Stromal cell of bone marrow (primary cell): ENCODE measurements around the gene TMEM63C.

ENCODE experiments used
- DNase-seq: peaks from one replicate; pipeline ENCODE4 v3.0.0-alpha.2; 2012; ENCODE audit warnings: low read depth

The TMEM63C gene

DNA sequence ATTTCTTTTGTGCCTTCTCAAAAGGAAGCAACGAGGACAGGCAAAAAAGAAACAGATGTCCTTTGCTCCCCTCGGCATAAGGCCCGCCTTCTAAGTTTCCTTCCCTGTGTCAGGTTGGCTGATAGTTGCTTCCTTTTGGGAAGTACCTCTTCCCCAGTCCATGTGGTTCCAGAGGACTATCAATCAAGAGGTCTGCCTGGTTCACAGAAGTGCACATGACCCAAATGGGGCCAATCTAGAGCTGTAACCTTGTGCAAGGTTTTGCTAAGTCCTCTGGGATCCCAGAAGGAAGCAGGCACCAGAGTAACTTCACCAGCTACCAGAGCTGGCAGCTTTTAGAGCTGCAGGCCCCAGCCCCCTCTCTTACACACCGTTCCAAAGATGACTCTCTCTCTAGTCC, 42.6 kb downstream of the TMEM63C start:
- no peak for DNase-seq

DNA sequence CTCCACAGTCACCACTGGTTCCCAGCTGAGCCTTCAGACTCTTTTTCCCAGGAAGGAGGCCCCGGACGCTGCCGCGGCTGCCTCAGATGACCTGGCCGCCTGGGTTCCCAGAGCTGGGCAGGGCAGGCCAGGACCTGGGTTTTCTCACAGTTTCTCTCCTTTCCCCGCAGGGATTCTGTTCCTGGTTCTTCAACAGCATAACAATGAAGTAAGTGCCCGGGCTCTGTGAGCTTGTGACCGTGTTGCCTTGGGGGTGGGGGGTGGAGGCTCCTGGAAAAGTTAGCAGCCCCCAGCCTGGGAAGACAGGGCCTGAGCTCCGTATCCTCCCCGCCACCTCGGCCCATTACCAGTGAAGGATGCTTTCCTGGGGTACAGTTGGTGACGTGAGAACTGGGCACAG, 43.7 kb downstream of the TMEM63C start:
- DNase-seq: no peak

DNA sequence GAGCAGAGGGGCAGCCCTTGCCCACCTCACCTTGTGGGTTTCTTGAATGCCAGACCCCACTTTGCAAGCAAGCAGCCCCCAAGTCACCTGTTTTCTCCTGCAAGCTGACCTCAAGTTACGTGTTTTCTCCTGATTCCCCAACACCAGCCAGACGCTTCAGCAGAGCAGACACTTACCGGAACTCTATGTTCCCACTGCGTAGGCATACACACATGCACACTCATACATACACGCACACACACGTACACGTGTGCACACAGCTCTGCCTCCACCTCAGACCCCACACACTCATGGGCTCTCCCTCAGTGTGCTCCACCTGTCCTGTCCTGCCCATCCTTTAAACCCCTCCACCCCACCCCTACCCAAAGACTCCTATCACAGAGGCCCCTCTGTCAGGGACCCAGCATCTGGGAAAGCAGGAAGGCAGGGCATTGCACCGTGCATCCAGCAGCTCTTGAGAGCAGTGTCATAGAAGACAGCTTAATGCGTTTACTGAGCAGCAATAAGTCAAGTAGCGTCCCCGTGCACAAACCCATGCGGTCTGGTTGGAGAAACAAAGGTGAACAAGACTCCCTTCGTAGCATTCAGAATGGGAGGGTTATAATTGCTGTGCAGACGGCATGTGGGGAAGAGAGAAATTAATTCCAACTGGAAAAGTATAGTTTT, 44.4 kb downstream of the TMEM63C start:
- no peak for DNase-seq

DNA sequence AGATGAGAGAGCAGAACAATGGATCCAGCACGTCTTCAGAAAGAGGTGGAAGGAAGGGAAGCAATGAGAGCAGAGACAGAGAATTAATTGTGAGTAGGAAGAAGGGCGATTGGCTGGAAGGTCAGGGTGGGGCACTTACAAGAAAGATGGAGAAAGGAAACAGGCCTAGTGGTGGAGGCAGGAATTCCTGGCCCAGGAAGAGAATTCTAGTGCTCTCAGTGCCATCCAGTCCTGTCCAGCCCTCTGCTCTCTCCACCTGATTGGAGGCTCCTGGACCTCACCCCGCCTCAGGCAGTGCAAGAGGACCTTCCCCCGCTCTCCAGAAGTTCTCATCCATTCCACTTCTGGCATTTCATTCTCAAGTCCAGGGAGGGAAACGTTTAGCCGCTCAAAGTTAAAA, 46.5 kb downstream of the TMEM63C start:
- DNase-seq: no peak

DNA sequence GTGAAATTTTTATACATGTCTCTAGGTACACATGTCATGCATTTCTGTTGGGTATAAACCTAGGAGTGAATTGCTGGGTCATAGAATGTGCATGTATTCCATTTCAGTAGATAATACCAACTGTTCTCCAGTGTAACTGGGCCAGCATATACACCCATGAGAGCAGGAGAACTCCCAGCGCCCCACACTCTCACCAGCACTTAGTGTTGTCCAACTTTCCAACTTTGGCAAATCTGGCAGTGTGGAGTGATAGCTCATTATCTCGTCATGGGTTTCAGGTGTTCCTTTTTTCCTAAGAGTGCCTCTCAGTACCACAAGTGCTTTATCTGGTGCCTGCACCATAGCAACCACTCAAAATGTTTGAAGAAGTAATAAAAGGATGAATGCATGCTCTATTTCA, 49.3 kb downstream of the TMEM63C start:
- no peak for DNase-seq

DNA sequence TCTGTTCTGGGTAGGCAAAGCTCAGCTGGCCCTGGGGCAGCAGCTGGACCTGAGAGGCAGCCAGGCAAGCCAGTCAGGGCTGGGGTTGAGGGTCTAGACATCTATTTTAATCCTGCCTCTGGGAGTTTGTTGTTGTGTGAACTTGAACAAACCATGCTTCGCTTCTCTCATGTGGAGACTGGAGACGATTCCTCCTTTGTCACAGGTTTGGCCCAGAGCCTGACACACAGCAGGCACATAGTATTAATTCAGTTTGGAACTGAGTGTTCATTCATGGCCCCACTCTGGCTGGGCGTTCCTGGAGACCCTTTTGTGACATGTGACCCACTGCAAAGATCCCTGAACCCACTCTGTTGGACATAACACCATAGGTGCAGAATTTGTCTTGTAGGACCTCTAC, 50.1 kb downstream of the TMEM63C start:
- DNase-seq: no peak

DNA sequence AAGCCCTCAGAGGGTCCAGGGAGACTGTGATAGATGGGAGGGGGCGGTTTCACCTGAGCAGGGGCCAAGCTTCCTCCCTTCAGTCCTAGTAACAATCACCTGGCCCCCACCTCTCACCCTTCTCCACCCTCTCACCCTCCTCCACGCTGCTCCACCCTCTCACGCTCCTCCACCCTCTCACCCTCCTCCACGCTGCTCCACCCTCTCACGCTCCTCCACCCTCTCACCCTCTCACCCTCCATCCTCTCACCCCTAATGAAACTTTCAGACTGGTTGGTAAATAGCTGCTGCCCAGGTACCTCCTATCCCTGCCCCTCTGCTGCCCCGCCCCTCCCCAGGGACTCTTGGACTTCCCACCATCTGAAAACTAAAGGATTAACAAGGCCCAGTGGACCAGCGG, 55.2 kb downstream of the TMEM63C start:
- no peak for DNase-seq

DNA sequence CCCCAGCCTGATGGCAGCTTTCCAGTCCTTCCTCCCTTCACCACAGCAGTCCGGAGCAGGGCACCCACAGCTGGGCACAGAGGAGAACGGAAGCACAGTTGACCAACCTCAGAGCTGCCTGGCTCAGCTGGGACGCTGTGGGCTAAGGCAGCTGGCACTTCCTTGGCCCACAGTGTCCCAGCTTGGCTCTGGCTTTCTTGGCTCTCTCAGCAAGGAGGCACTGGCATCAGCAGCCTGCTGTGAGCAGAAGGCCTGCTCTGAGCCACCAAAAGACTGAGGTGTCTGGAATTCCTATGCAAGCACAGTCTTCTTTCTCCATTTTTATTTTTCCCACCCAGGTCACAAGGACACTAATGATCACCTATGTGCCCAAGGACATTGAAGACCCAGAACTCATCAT, 56.8 kb downstream of the TMEM63C start:
- no peak for DNase-seq

DNA sequence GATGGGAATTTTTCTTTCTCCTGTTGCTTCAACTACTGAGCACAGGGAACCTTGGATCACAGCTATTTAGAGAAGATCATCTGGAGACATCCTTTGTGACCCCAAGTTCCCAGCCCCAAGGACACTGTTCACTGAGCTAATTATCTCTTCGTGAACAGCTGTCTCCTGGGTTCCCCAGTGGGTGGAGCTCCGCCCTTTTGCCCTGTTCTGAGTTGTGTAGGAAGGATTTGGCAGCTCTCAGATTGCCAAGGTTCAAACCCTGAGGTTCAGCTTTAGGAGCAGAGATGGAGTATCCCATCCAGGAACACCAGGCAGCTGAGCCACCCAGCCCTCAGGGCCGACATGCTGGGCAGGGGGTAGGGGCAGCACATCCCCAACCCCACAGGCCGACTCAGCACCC, 57.4 kb downstream of the TMEM63C start:
- no peak for DNase-seq

DNA sequence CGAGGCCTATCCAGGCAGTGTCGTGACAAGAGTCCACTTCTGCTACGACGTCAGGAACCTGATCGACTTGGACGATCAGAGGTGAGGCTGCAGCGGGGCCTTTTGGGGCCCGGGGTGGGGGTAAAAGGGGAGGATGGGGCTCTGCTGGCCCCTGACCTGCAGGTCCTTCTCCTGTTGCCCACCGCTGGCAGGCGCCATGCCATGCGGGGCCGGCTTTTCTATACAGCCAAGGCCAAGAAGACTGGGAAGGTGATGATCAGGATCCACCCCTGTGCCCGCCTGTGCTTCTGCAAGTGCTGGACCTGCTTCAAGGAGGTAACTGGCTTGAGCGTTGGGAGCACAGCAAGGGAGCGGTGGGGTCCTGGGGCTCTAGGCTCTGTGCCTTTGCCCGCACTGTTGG, 57.8 kb downstream of the TMEM63C start:
- DNase-seq: no peak

DNA sequence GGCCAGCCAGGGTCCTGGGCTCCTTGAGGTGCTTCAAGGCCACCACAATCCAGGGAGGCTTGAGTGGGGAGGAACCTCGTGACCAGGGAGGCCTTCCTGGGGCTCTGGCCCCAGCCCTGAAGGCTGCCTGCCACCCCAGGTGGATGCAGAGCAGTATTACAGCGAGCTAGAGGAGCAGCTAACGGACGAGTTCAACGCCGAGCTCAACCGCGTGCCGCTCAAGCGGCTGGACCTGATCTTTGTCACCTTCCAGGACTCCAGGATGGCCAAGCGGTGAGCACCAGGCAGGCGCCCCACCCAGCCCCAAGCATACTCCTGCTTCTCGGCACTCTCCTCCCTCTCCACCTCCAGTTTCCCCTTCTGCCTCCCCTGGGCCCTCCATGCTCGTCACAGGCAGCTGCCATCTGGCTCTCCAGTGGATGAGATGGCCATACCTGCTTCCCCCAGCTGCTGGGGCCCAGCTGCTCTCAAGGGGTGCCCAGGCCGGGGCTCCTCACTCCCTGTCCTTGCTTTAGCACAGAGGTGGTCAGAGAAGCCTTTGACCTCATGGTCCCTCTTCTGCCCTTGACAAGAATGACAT, 58.8 kb downstream of the TMEM63C start:
- DNase-seq: no peak

DNA sequence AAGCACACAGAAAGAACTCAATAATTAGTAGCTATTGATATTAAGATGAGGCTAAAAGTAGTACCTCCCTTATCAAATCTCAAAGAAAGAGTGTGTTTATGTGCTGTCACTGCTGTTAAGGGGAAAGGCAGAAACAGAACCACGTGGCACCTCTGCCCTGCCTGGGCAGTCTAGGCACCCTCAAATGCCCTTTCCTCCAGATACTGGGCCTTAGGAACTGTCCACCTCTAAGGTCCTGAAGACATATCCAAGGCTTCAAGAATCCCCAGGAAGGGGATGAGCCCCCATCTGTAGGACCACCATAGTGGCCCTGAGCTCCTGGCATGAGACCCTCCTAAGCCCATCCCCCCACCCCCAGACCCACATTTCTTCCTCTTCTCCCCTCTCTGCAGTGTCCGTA, 60.4 kb downstream of the TMEM63C start:
- DNase-seq: no peak

DNA sequence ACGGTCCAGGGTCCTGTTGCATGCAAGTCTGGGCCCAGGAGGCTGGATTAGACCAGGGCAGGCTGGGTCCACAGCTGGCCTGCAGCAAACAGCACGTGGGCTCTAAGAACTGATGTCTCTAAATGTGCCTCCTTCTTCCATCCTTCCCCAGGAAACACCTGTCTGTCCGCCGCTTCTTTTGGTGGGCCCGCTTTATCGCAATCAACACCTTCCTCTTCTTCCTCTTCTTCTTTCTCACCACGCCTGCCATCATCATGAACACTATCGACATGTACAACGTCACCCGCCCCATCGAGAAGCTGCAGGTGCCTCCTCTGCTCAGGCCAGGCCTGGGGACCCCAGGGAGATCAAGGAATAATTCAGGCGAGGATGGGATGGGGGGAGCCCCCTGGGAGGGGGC, 61.2 kb downstream of the TMEM63C start:
- no peak for DNase-seq

DNA sequence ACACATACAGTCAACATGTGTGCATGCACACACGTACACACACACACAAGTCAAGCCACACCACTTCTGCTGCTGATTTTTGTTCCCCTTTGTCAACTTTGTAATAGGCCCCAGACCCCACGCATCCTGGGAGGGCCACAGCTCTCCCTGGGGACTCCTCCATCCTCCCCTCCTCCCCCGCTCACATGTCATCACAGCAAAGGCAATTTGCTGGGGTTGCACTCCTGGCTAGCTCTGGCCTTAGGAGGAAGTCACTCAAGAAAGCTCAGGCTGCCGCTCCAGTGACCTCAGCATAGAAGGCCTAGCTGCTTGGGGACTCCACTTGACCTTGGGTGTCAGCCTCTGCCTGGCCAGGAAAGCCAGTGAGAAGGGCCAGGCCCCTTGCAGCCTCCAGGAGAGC, 62.3 kb downstream of the TMEM63C start:
- no peak for DNase-seq

DNA sequence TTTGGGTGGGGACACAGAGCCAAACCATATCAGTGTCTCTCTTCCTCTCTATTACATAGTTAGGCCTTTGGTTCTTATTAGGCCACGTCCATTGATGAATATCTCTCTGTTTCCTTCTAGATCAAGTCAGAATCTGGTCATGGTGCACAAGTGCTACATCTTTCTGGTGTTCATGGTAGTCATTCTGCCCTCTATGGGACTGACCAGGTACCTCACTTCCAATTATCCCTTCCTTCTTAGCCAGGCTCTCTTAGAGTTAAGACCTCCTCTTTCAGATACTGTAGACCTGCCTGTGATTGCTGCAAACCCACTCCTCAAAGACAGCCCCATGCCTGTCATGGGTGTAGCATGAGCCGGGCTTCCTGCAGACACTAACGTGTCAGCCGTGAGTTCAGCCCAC, 64.2 kb downstream of the TMEM63C start:
- DNase-seq: no peak

DNA sequence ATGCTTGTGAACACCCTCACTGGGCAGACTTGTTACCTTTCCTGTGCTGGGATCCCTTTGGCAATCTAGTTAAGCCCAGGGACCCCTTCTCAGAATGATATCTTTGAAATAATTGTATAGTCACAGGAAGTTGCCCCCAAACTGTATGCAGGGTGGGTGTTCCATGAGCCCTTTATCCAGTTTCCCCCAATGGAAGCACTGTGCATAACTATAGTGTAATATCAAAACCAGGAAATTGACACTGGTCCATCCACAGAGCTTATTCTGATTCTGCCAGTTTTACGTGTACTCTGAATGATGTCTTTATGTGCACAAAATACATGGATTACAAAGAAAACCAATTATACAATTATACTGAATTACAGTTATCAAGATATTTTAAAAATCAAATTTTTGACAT, 65.2 kb downstream of the TMEM63C start:
- DNase-seq: no peak

DNA sequence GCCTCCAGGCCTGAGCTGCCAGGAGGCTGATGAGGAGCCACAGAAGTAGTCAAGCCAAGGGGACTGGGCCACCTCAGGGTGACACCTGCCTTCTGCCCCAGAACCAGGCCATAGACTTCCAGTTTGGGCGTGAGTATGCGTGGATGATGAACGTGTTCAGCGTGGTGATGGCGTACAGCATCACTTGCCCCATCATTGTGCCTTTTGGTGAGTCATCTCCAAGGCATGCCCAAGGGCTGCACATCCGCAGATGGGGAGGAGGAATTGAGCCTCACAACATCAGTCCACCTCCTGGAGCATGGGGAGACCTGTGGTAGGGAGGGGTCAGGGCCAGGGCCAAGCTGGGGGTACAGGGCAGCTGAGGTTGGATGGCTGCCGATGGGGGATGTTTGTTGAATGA, 67.1 kb downstream of the TMEM63C start:
- DNase-seq: no peak

DNA sequence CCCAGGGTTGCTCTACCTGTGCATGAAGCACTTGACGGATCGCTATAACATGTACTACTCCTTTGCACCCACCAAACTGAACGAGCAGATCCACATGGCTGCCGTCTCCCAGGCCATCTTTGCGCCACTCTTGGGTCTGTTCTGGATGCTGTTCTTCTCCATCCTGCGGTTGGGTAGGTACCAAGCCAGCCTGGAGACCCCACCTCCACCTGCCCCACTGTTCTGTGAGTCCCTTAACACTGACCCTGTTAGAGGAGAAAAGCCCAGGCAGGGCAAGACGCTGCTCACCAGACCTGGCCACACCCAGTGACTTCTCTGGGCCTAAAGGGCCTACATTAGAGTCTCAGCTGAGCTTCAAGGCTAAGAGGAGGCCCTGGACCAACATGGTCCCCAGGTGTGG, 67.7 kb downstream of the TMEM63C start:
- DNase-seq: no peak

DNA sequence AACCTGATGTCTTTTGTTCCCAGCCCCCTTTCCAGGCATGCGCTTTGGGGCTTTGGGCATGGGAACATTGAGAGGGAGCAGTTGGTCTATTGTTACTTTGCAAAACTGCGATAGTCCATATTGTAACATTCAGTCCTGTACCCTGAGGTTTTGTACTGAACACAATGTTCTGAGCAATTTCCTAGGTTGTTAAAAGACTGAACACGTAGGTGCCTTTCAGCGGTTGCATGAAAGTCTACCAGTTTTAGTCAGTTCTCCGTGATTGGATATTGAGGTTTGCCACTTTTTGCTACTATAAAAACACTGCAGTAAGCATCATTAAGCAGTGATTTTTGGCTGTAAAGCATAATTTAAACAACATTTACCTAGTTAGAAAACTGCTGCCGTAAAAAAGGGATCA, 69.3 kb downstream of the TMEM63C start:
- no peak for DNase-seq

DNA sequence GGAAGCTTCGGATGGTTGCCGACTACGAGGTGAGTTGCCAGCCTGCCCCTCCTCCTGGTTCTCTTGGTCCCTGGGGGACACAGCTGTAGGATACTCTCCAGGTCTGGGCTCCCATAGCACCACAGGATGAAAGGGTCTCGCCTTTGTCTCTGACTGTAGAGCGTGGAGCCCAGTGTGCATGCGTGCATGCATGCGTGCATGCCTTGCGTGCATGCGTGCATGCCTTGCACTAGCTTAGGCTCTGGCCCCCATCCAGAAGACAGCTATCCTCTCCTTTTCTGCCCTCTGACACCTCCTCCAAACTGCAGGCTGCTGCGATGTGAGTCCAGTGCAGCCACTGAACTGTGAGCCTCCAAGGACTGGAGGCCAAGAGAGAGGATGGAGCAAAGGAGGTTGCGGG, 70.3 kb downstream of the TMEM63C start:
- DNase-seq: no peak

DNA sequence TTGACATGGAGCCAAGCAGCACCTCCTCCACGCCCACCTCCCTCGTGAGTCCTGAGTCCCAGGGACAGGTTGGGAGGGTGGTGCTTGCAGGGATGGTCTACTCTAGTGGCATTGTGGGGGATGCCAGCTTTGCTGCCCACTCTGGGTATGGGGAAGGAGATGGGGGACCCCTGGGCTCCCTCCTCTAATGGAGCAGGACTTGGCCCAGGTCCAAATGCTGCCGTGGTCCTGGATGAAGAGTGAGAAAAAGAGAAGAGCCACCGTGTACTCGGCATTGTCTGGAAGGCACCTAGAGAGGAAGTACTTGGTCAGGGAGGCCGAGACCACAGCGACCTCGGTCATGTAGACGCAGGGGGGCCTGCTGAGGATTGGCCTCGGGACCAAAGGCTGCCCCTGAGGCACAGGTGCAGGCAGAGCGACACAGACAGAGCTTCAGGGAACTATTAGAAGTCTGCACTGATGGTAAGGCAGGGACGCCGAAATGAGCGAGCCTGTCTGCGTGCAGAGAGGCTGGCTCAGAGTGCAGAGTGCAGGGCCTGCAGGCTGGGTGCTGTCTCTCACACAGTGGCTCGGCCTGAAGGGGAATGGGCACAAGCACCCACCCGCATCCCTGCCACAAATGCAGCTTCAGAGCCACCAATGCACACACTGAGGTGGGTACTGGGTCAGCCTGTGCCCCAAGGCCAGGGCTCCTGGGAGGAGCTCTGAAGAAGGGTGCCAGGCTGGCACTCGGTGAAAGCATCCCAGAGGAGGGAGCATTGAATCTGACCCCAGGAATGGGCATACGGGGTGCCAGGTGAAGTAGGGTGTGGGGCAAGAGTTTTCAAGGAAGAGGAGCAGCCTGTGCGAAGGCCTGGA, 72.0 kb downstream of the TMEM63C start:
- DNase-seq: no peak

DNA sequence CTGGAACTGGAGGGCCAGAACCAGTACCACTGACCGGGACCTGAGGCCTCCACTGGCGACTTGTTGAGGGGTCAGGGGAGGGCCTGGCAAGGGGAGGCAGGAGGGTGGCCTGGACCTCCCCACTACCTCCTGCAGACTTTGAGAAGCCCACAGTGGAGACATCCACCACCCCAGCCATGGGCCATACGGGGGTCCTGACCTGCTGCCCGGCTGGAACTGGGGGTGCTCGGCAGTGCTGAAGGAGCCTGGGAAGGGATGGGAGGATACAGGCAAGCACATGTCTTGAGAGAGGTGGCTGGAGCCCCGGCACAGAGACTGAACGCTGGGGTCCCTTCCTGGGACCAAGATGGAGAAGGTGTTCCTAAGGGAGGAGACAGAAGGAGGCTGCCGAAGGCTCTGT, 75.1 kb downstream of the TMEM63C start:
- DNase-seq: no peak

DNA sequence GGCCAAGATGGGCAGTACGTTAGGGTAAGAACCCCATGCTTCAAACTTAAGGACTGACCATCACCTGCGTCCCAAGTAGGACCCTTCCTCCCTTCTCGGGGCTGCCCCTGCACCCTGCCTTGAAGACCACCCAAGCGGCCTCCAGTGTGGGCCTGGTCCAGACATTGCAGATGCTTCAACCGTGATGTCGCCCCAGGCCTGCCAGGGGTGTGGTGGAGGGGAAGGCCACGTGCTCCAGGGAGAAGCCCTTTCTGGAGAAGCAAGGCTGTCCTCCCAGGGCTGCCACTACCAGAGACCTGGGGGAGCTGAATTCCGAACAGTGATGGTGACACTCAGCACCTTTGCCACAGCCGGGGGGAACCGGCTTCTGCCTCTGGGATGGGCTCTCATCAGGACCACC, 76.1 kb downstream of the TMEM63C start:
- no peak for DNase-seq

DNA sequence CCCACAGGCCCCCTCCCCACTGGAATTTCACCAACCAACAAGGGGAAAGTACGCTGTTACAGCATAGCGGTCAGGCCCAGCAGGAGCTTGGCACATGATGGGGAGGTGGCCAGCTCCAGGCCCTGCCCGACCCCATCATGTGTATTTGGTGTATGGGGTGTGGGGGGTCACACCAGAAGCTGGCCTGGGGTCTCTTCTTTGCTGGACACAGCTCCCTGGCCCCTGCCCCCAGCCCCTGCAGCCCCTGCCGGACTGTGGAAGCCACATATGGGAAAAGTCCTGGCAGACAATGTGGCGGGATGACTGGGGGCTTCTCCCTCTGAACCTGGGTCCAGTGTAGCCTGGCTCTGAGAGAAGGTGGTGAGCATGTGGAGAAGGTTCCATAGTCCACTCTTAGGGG, 77.0 kb downstream of the TMEM63C start:
- DNase-seq: no peak
